ENCODE results near the gene MMP2.

The MMP2 gene

GRCh38 chr16:55438281-55438680 lies 40.7 kb upstream of the MMP2 start:
- no peak for TF ChIP-seq CTCF (conservative IDR thresholded peaks at IDR 0.05)
- H3K27ac ChIP-seq: no peak overlapping the region

GRCh38 chr16:55439101-55439690 lies 39.8 kb upstream of the MMP2 start:
- no peak overlapping the region for H3K27ac ChIP-seq
- no peak for TF ChIP-seq CTCF (conservative IDR thresholded peaks at IDR 0.05)

- TF ChIP-seq CTCF (conservative IDR thresholded peaks at IDR 0.05): no peak
- H3K27ac ChIP-seq: no peak overlapping the region
Observed at GRCh38 chr16:55443434-55444346, 35.3 kb upstream of the MMP2 start.

GRCh38 chr16:55444754-55445485 lies 34.1 kb upstream of the MMP2 start:
- no peak for TF ChIP-seq CTCF (conservative IDR thresholded peaks at IDR 0.05)
- no peak overlapping the region for H3K27ac ChIP-seq

- no peak overlapping the region for H3K27ac ChIP-seq
- TF ChIP-seq CTCF (conservative IDR thresholded peaks at IDR 0.05): no peak
Observed at GRCh38 chr16:55447231-55447630, 31.8 kb upstream of the MMP2 start.

GRCh38 chr16:55452996-55453395 lies 26.0 kb upstream of the MMP2 start:
- H3K27ac ChIP-seq: no peak overlapping the region
- TF ChIP-seq CTCF (conservative IDR thresholded peaks at IDR 0.05): no peak

- peak overlapping the region; percentile 18; the same call in 1 of the 2 replicates for H3K27ac ChIP-seq
Observed at GRCh38 chr16:55453909-55454308, 25.1 kb upstream of the MMP2 start.

More at GRCh38 chr16:55453909-55454308, 25.1 kb upstream of the MMP2 start:
- no peak for TF ChIP-seq CTCF (conservative IDR thresholded peaks at IDR 0.05)
